Measurements from ENCODE around the gene SECISBP2L. TPM values are rescaled to one million over a fixed set of nuclear protein-coding genes. Genes with fewer than 3 reads are reported as not detected.

The SECISBP2L gene
- total and polyA plus RNA-seq, 2 donors (not counting 3 experiments of a cell fraction or from before 2014, with no cell fraction given): 23.1 to 52.3 TPM

DNA sequence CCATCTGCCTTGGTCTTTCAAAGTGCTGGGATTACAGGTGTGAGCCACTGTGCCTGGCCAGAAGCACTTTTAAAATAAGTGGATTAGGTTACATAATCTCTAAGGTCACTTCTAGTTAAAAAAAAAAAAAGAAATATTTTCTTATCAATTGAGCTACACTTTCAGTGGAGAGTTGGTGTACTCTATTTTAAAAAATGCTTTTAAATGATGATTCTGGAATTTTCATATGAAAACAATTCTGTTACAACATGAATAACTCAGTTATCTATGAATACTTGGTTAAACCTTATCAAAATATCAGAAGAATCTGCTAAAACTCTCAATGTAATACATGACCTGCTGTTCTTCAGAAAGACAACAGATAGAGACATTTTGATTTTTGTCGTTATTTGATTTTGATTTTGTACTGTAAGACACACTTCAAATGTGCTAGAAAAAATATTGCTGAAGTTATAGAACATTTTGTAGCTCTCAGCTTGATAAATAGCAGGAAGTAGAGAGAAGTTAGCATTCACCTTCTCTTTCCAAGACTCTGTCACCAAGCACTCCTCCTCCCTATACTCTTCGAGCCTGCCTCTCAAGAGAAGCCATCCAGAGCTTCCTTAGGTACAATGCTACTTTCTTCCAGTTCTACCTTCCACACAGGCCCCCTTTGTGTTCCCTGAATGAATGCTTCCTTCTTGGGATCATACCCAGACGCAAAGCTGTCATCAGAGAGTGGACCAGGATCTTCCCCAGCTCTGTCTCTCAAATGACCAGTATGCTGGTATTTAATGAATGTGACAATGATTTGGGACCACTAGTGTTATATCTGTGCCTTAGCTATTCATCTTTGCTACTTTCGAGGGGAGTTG is 47.2 kb upstream of the SECISBP2L start:
- ChIA-PET POLR2A (no interaction called here), CTCF (interaction anchor here (1.0 to 2.1 kb wide), 7 partner anchors 7 to 231 kb away, joined by 3 to 8 read pairs (median 4); no protein-coding TSS in a partner anchor)
- BruUV-seq (replicated peaks): no TSS peak
- no peak for TF ChIP-seq POLR2AphosphoS5 (IDR thresholded peaks at IDR 0.05; ENCODE audit: insufficient read depth, low read depth, low read length)
- TF ChIP-seq, protein P1, sequence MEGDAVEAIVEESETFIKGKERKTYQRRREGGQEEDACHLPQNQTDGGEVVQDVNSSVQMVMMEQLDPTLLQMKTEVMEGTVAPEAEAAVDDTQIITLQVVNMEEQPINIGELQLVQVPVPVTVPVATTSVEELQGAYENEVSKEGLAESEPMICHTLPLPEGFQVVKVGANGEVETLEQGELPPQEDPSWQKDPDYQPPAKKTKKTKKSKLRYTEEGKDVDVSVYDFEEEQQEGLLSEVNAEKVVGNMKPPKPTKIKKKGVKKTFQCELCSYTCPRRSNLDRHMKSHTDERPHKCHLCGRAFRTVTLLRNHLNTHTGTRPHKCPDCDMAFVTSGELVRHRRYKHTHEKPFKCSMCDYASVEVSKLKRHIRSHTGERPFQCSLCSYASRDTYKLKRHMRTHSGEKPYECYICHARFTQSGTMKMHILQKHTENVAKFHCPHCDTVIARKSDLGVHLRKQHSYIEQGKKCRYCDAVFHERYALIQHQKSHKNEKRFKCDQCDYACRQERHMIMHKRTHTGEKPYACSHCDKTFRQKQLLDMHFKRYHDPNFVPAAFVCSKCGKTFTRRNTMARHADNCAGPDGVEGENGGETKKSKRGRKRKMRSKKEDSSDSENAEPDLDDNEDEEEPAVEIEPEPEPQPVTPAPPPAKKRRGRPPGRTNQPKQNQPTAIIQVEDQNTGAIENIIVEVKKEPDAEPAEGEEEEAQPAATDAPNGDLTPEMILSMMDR (IDR thresholded peaks at IDR 0.05; ENCODE audit: extremely low read depth in 1 of 2, insufficient read depth in 1 of 2, low read depth in 1 of 2, low read length in 2 of 2): no peak
- TF ChIP-seq MYC (IDR thresholded peaks at IDR 0.05; ENCODE audit: low read depth, low read length): no peak
- TF ChIP-seq JUN (IDR thresholded peaks at IDR 0.05; ENCODE audit: borderline replicate concordance, insufficient read depth, insufficient read length, low read depth): no peak
- TF ChIP-seq POLR2A (IDR thresholded peaks at IDR 0.05; ENCODE audit: low read depth, low read length): no peak
- TF ChIP-seq FOS (IDR thresholded peaks at IDR 0.05; ENCODE audit: borderline replicate concordance, insufficient read depth, low read length): no peak
- no peak for TF ChIP-seq EZH2 (IDR thresholded peaks at IDR 0.05; ENCODE audit: borderline replicate concordance, low read depth, low read length, severe bottlenecking)
- TF ChIP-seq GATA2 (IDR thresholded peaks at IDR 0.05; ENCODE audit: insufficient read depth, insufficient read length, low read depth, low read length): no peak
- TF ChIP-seq, protein P2, sequence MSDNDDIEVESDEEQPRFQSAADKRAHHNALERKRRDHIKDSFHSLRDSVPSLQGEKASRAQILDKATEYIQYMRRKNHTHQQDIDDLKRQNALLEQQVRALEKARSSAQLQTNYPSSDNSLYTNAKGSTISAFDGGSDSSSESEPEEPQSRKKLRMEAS (IDR thresholded peaks at IDR 0.05; ENCODE audit: insufficient read depth, insufficient read length): no peak
- no peaks in the 10 kb centered on the region for H3K9me1 ChIP-seq (replicated peaks; ENCODE audit: control insufficient read depth, extremely low read depth, insufficient read depth, low read length)
- H3K79me2 ChIP-seq (ENCODE audit: control insufficient read depth, insufficient read depth, low read length): no peaks in the 10 kb centered on the region
- DNase-seq (ENCODE audit: low read depth, low spot score) (no peak), FAIRE-seq (peak; percentile 21)
- no peaks in the 10 kb centered on the region for H4K20me1 ChIP-seq (replicated peaks; ENCODE audit: control insufficient read depth, extremely low read depth, insufficient read depth, low read length)
- H3K9ac ChIP-seq (replicated peaks; ENCODE audit: extremely low read depth, insufficient read depth, low read length): no peak overlapping the region
- dilution Hi-C loops (cut with MboI; ENCODE audit: extremely low pct_ligation_motif_present, low sequenced_read_pairs): no loop called here
- H3K27me3 ChIP-seq (ENCODE audit: control insufficient read depth in 2 of 2, insufficient read depth in 2 of 2, low read length in 2 of 2): no peaks in the 10 kb centered on the region
- H3K9me3 ChIP-seq (replicated peaks; ENCODE audit: control insufficient read depth, insufficient read depth, low read length): no peaks in the 10 kb centered on the region
- H3K27ac ChIP-seq (ENCODE audit: insufficient read depth, low read depth, low read length): no peak overlapping the region
- intact Hi-C loops (cut with micrococcal nuclease): no loop called here
- H3K4me3 ChIP-seq (replicated peaks in 1 of 3; ENCODE audit: insufficient read depth in 1 of 3, low read depth in 1 of 3, low read length in 3 of 3): no peak overlapping the region
- no peaks in the 10 kb centered on the region for H3K36me3 ChIP-seq (ENCODE audit: control insufficient read depth in 2 of 2, extremely low read depth in 1 of 2, insufficient read depth in 2 of 2, low read length in 2 of 2)
- no peaks in the 10 kb centered on the region for H3K4me1 ChIP-seq (ENCODE audit: control insufficient read depth, extremely low read depth, insufficient read depth, low read length)
- H2AFZ ChIP-seq (ENCODE audit: low read depth, low read length): no peak overlapping the region
- no peak overlapping the region for H3K4me2 ChIP-seq (ENCODE audit: insufficient read depth, low read length)

All from endothelial cell of umbilical vein (primary cell).